GM21576 (cell line): ENCODE results near the gene CDC14C.

ENCODE experiments used
- ATAC-seq: cut with Tn5 transposase; IDR thresholded peaks from one replicate; pipeline ENCODE4 v1.9.1; 2021; ENCODE audit warnings: mild to moderate bottlenecking, moderate library complexity; ENCODE audit not compliant: unreplicated experiment

The CDC14C gene

GRCh38 chr7:48971173-48971572, 46.8 kb downstream of the CDC14C start:
- no peak for ATAC-seq

DNA sequence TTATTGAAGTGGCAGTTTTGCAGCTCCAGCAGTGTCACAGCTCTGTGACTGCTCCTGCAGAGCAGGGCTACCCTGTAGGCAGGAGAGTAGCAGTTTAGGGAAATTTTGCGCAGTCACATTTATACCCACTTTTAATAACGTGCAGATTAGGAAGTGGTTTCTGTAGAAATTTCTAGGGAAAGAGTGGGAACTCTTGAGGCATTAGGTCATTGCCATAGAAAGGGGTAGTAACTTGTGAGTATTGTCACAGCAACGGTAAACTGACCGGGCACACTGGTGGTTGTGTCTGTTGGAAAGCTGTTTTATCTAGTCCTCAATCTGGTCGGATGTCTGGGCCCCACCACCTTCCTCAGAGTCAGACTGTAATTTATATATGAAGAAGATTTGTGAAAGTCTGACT, 51.9 kb downstream of the CDC14C start:
- no peak for ATAC-seq

GRCh38 chr7:48976850-48977249, 52.5 kb downstream of the CDC14C start:
- ATAC-seq = no peak
